ENCODE results near the gene FLT4. TPM values are rescaled to one million over a fixed set of nuclear protein-coding genes. Genes with fewer than 3 reads are reported as not detected.

FLT4 gene
- total and polyA plus RNA-seq, 9 of the 15 experiments (the other 6 are each of a cell fraction or from before 2014, with no cell fraction given): 0.01 to 0.42 (median 0.14) TPM; not detected in 2

DNA sequence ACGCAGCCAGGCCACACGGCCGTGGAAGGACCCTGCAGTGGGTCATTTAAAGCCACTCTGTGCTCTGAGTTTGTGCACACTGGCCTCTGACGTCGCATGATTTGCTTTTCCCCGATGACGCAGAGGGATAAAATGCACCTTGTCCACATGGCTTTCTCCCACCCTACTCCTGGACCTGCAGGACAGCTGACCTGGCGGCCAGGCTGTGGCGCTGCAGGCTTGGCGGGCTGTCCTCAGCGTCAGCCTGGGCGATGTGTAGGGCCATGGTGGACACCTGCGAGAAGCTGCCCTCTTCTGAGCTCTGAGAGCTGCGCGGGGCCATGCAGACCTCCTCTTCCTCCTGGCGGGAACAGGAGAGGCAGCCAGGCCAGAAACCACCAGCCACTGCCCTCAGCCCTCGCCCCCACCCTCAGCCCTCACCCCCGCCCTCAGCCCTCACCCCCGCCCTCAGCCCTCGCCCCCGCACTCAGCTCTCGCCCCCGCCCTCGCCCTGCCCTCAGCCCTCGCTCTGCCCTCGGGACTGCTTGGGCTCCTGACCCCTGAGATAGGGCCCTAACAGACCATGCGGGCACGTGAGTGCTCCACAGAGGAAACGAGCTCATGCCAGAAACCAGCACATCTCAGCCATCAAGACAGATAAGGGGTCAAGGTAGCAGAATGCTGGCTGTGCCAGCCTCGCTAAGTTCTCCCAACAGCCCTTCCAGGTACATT lies 38.1 kb downstream of the FLT4 start (continued):
- TF ChIP-seq, protein P1, sequence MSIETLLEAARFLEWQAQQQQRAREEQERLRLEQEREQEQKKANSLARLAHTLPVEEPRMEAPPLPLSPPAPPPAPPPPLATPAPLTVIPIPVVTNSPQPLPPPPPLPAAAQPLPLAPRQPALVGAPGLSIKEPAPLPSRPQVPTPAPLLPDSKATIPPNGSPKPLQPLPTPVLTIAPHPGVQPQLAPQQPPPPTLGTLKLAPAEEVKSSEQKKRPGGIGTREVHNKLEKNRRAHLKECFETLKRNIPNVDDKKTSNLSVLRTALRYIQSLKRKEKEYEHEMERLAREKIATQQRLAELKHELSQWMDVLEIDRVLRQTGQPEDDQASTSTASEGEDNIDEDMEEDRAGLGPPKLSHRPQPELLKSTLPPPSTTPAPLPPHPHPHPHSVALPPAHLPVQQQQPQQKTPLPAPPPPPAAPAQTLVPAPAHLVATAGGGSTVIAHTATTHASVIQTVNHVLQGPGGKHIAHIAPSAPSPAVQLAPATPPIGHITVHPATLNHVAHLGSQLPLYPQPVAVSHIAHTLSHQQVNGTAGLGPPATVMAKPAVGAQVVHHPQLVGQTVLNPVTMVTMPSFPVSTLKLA (conservative IDR thresholded peaks at IDR 0.05): peak in 1 of 2 experiments; percentile 41; a peak in 1 of 4 replicates
- TF ChIP-seq, protein P2, sequence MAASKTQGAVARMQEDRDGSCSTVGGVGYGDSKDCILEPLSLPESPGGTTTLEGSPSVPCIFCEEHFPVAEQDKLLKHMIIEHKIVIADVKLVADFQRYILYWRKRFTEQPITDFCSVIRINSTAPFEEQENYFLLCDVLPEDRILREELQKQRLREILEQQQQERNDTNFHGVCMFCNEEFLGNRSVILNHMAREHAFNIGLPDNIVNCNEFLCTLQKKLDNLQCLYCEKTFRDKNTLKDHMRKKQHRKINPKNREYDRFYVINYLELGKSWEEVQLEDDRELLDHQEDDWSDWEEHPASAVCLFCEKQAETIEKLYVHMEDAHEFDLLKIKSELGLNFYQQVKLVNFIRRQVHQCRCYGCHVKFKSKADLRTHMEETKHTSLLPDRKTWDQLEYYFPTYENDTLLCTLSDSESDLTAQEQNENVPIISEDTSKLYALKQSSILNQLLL (CRISPR knock-in tag; IDR thresholded peaks at IDR 0.05; ENCODE audit: borderline replicate concordance): no peak
- 0 out of 2 replicates have a peak, but pooled peaks have one; percentile 48 for TF ChIP-seq MYNN (IDR thresholded peaks at IDR 0.05)
- TF ChIP-seq MYNN (CRISPR knock-in tag; IDR thresholded peaks at IDR 0.05): no peak
- no peak for TF ChIP-seq ZNF644 (tag; IDR thresholded peaks at IDR 0.05; ENCODE audit: low read depth)
- no peak for TF ChIP-seq SRSF1 (IDR thresholded peaks at IDR 0.05; ENCODE audit: low read depth, low read length)
- peak; percentile 67 for TF ChIP-seq L3MBTL2 (IDR thresholded peaks at IDR 0.05)
- TF ChIP-seq TOE1 (IDR thresholded peaks at IDR 0.05; ENCODE audit: borderline replicate concordance): no peak
- no peak for TF ChIP-seq TOE1 (CRISPR knock-in tag; IDR thresholded peaks at IDR 0.05; ENCODE audit: borderline replicate concordance, low read depth)
- TF ChIP-seq, protein P3, sequence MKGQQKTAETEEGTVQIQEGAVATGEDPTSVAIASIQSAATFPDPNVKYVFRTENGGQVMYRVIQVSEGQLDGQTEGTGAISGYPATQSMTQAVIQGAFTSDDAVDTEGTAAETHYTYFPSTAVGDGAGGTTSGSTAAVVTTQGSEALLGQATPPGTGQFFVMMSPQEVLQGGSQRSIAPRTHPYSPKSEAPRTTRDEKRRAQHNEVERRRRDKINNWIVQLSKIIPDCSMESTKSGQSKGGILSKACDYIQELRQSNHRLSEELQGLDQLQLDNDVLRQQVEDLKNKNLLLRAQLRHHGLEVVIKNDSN (CRISPR knock-in tag; IDR thresholded peaks at IDR 0.05): peak; percentile 61
- no peak for TF ChIP-seq ZBTB7A (IDR thresholded peaks at IDR 0.05; ENCODE audit: borderline replicate concordance, control insufficient read depth, low read depth, low read length)
- TF ChIP-seq HLTF (IDR thresholded peaks at IDR 0.05): no peak
- peak; percentile 67 to 86 for TF ChIP-seq RAD21 (CRISPR knock-in tag; conservative IDR thresholded peaks at IDR 0.05 in 1 of 2, IDR thresholded peaks at IDR 0.05 in 1 of 2)
- TF ChIP-seq ZNF668 (CRISPR knock-in tag; IDR thresholded peaks at IDR 0.05): no peak
- TF ChIP-seq, protein P4, sequence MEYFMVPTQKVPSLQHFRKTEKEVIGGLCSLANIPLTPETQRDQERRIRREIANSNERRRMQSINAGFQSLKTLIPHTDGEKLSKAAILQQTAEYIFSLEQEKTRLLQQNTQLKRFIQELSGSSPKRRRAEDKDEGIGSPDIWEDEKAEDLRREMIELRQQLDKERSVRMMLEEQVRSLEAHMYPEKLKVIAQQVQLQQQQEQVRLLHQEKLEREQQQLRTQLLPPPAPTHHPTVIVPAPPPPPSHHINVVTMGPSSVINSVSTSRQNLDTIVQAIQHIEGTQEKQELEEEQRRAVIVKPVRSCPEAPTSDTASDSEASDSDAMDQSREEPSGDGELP (CRISPR knock-in tag; IDR thresholded peaks at IDR 0.05; ENCODE audit: borderline replicate concordance): peak; percentile 91
- TF ChIP-seq ELF2 (CRISPR knock-in tag; IDR thresholded peaks at IDR 0.05): no peak
- no peak for TF ChIP-seq ZNF165 (CRISPR knock-in tag; IDR thresholded peaks at IDR 0.05; ENCODE audit: borderline replicate concordance)
- TF ChIP-seq ARID2 (IDR thresholded peaks at IDR 0.05): no peak
- no peak for TF ChIP-seq NR1H2 (CRISPR knock-in tag; IDR thresholded peaks at IDR 0.05)
- TF ChIP-seq TRIM28 (IDR thresholded peaks at IDR 0.05): no peak
- TF ChIP-seq, protein P5, sequence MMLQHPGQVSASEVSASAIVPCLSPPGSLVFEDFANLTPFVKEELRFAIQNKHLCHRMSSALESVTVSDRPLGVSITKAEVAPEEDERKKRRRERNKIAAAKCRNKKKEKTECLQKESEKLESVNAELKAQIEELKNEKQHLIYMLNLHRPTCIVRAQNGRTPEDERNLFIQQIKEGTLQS (IDR thresholded peaks at IDR 0.05): peak; percentile 54; the same call in 1 of the 2 replicates
- TF ChIP-seq, protein P5 (CRISPR knock-in tag; conservative IDR thresholded peaks at IDR 0.05): no peak
